GM12891 (cell line): ENCODE results near the gene LYPD8.

ENCODE experiments used
- PAX5 ChIP-seq: IDR thresholded peaks from 2 replicates; pipeline ENCODE4 v1.6.1; 2011; ENCODE audit warnings: low read length, moderate library complexity, mild to moderate bottlenecking; ENCODE audit not compliant: insufficient read depth, severe bottlenecking
- POLR2A ChIP-seq: IDR thresholded peaks from 2 replicates; pipeline ENCODE4 v1.6.1; 2011; ENCODE audit warnings: low read depth, low read length, control low read depth
- POLR2AphosphoS5 ChIP-seq: IDR thresholded peaks from 2 replicates; pipeline ENCODE4 v1.6.1; 2011; ENCODE audit warnings: low read depth, low read length, control low read depth
- POU2F2 ChIP-seq: IDR thresholded peaks from 2 replicates; pipeline ENCODE4 v1.6.1; 2011; ENCODE audit warnings: low read depth, mild to moderate bottlenecking, control low read depth, low read length, moderate library complexity
- SPI1 ChIP-seq: IDR thresholded peaks from 2 replicates; pipeline ENCODE4 v1.6.1; 2011; ENCODE audit warnings: low read depth, low read length, control low read depth
- TAF1 ChIP-seq: IDR thresholded peaks from 2 replicates; pipeline ENCODE4 v1.6.1; 2011; ENCODE audit warnings: low read depth, low read length, control low read depth

DNA sequence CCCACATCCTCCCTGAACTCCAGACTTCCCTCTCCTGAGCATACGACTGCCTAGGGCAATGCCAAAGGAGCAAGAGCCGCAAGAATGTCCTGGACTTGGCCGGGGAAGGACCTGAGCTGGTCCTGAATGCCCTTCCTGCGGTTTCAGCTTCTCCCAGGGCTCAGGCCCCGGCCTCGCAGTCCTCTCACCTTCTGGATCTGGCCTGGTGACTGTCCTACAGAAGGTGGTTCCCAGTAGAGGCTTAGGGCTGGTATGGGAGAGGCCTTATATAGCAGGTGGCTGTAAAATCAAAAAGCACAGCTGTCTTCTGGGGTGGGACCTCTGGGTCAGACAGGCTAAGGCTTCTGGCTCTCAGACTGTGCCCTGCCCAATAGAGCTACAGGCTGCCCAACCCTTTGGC lies at the start of gene LYPD8:
- no peak for TF ChIP-seq POLR2A
- no peak for TF ChIP-seq TAF1
- TF ChIP-seq POLR2AphosphoS5 = no peak
- no peak for TF ChIP-seq SPI1
- TF ChIP-seq PAX5 = no peak
- no peak for TF ChIP-seq POU2F2
